ENCODE measurements around the gene CLCF1. TPM values are rescaled to one million over a fixed set of nuclear protein-coding genes. Genes with fewer than 3 reads are reported as not detected.

The CLCF1 gene
- total RNA-seq, 2 donors from 2014 or later = 1.7 to 4.0 TPM

GRCh38 chr11:67397986-67398660 is 24.7 kb upstream of the CLCF1 start:
- Histone ChIP-seq H3K9ac (ENCODE audit: low read depth in 2 of 2, low read length in 2 of 2) (no peak overlapping the region), H3K4me1 (peaks cover 14% of the 10 kb centered on the region), H3K4me3 (no peak overlapping the region), H3K27ac (no peak overlapping the region), H3K27me3 (no peaks in the 10 kb centered on the region), H3K36me3 (peaks cover 17% of the 10 kb centered on the region), H3K9me3 (no peaks in the 10 kb centered on the region)
- intact Hi-C loops (cut with DNase I) = no loop called here
- DNase-seq = no peak
- no peak for TF ChIP-seq CTCF (IDR thresholded peaks at IDR 0.05)

GRCh38 chr11:67397536-67397935 is 24.1 kb upstream of the CLCF1 start:
- intact Hi-C loops (cut with DNase I) = no loop called here
- Histone ChIP-seq H3K9ac (ENCODE audit: low read depth in 2 of 2, low read length in 2 of 2) (no peak overlapping the region), H3K4me1 (peaks cover 17% of the 10 kb centered on the region), H3K4me3 (no peak overlapping the region), H3K9me3 (no peaks in the 10 kb centered on the region), H3K27ac (no peak overlapping the region), H3K36me3 (peaks cover 17% of the 10 kb centered on the region), H3K27me3 (no peaks in the 10 kb centered on the region)
- no peak for TF ChIP-seq CTCF (IDR thresholded peaks at IDR 0.05)
- no peak for DNase-seq

- Histone ChIP-seq H3K36me3 (peaks cover 17% of the 10 kb centered on the region), H3K27me3 (no peaks in the 10 kb centered on the region), H3K9ac (ENCODE audit: low read depth in 2 of 2, low read length in 2 of 2) (no peak overlapping the region), H3K9me3 (no peaks in the 10 kb centered on the region), H3K4me3 (no peak overlapping the region), H3K4me1 (peaks cover 19% of the 10 kb centered on the region), H3K27ac (no peak overlapping the region)
- DNase-seq = no peak
- no peak for TF ChIP-seq CTCF (IDR thresholded peaks at IDR 0.05)
- intact Hi-C loops (cut with DNase I) = no loop called here
These were observed 23.4 kb upstream of the CLCF1 start for GRCh38 chr11:67396587-67397389.

GRCh38 chr11:67396259-67396581 is 22.8 kb upstream of the CLCF1 start:
- Histone ChIP-seq H3K9ac (ENCODE audit: low read depth in 2 of 2, low read length in 2 of 2) (no peak overlapping the region), H3K4me1 (peaks cover 19% of the 10 kb centered on the region), H3K27ac (no peak overlapping the region), H3K4me3 (no peak overlapping the region), H3K9me3 (no peaks in the 10 kb centered on the region), H3K36me3 (peaks cover 17% of the 10 kb centered on the region), H3K27me3 (no peaks in the 10 kb centered on the region)
- intact Hi-C loops (cut with DNase I) = no loop called here
- DNase-seq = no peak
- TF ChIP-seq CTCF (IDR thresholded peaks at IDR 0.05) = no peak

GRCh38 chr11:67395555-67396258 is 22.3 kb upstream of the CLCF1 start:
- H3K9me3 ChIP-seq = no peaks in the 10 kb centered on the region
- peaks cover 19% of the 10 kb centered on the region for H3K4me1 ChIP-seq
- no peak overlapping the region for H3K27ac ChIP-seq
- no peaks in the 10 kb centered on the region for H3K27me3 ChIP-seq
- no peak for DNase-seq
- intact Hi-C loops (cut with DNase I) = no loop called here
- no peak for TF ChIP-seq CTCF (IDR thresholded peaks at IDR 0.05)
- H3K36me3 ChIP-seq = peaks cover 17% of the 10 kb centered on the region
- no peak overlapping the region for H3K9ac ChIP-seq (ENCODE audit: low read depth in 2 of 2, low read length in 2 of 2)
- H3K4me3 ChIP-seq = no peak overlapping the region

Measured in colonic mucosa (tissue), 4 donors.